Lower lobe of right lung (tissue), 2 donors: ENCODE data around the gene NUTF2. TPM values are rescaled to one million over a fixed set of nuclear protein-coding genes. Genes with fewer than 3 reads are reported as not detected.

ENCODE experiments used
- ATAC-seq, 2 donors: fragments of 200-7000 bp; cut with Tn5 transposase; one replicate each; pipeline ENCODE4 v1.9.1; 2020 to 2022; ENCODE audit warnings: mild to moderate bottlenecking in 2 of 2, moderate library complexity in 2 of 2
- DNase-seq: peaks from one replicate; pipeline ENCODE4 v3.0.0-alpha.2; 2020
- H3K27ac ChIP-seq: fragments of 200-600 bp; one replicate; pipeline ENCODE4 v1.8.0; 2022
- H3K27me3 ChIP-seq: fragments of 200-600 bp; one replicate; pipeline ENCODE4 v1.8.0; 2022; ENCODE audit warnings: low read depth
- H3K36me3 ChIP-seq: fragments of 200-600 bp; one replicate; pipeline ENCODE4 v1.8.0; 2022; ENCODE audit warnings: mild to moderate bottlenecking
- H3K4me1 ChIP-seq: fragments of 200-600 bp; one replicate; pipeline ENCODE4 v1.8.0; 2022
- H3K4me3 ChIP-seq: fragments of 200-600 bp; one replicate; pipeline ENCODE4 v1.8.0; 2022; ENCODE audit warnings: mild to moderate bottlenecking
- H3K9me3 ChIP-seq: fragments of 200-600 bp; one replicate; pipeline ENCODE4 v1.8.0; 2022
- CTCF ChIP-seq: fragments of 200-600 bp; IDR thresholded peaks from one replicate; pipeline ENCODE4 v1.8.0; 2022; ENCODE audit warnings: antibody characterized with exemption, mild to moderate bottlenecking
- intact Hi-C: fragments of 100-400 bp; cut with DNase I; formaldehyde crosslinking; loops from one replicate; pipeline ENCODE4 v1.11.0; 2022
- total RNA-seq: library from RNA; stranded (reverse); fragmentation: NEBNext Ultra II Directional; extraction: Animal tissue kit (Norgen Biotek cat#: 25700); gene quantifications from one replicate; pipeline ENCODE4 v1.2.1, GENCODE V29; 2021
- donor health status: DM: no; HTN: yes; CAD: no; lungs with severe emphysema.

Gene NUTF2
- total RNA-seq, 1 donor from 2014 or later: 55.8 TPM

- H3K27me3 ChIP-seq: no peaks in the 10 kb centered on the region
- no peak overlapping the region for H3K27ac ChIP-seq
- H3K36me3 ChIP-seq: peaks cover 69% of the 10 kb centered on the region
- intact Hi-C loops: no loop called here
- no peak overlapping the region for H3K4me3 ChIP-seq
- no peaks in the 10 kb centered on the region for H3K9me3 ChIP-seq
- ATAC-seq: no peak
- DNase-seq: no peak
- peaks cover 19% of the 10 kb centered on the region for H3K4me1 ChIP-seq
- TF ChIP-seq CTCF: no peak
These were observed 22.9 kb downstream of the NUTF2 start for GRCh38 chr16:67869653-67870052.

GRCh38 chr16:67871256-67871655, 24.5 kb downstream of the NUTF2 start:
- peaks cover 63% of the 10 kb centered on the region for H3K36me3 ChIP-seq
- no peak overlapping the region for H3K27ac ChIP-seq
- no peak for TF ChIP-seq CTCF
- DNase-seq (no peak), ATAC-seq (no peak)
- no peaks in the 10 kb centered on the region for H3K27me3 ChIP-seq
- intact Hi-C loops: no loop called here
- no peaks in the 10 kb centered on the region for H3K9me3 ChIP-seq
- no peak overlapping the region for H3K4me3 ChIP-seq
- H3K4me1 ChIP-seq: peaks cover 30% of the 10 kb centered on the region

- Histone ChIP-seq H3K9me3 (no peaks in the 10 kb centered on the region), H3K36me3 (peaks cover 63% of the 10 kb centered on the region), H3K27me3 (no peaks in the 10 kb centered on the region), H3K27ac (peak overlapping the region; percentile 90), H3K4me1 (peaks cover 30% of the 10 kb centered on the region), H3K4me3 (peak overlapping the region; percentile 99)
- no peak for TF ChIP-seq CTCF
- intact Hi-C loops: no loop called here
- ATAC-seq (no peak), DNase-seq (no peak)
These were observed 25.4 kb downstream of the NUTF2 start for GRCh38 chr16:67872131-67872630.

GRCh38 chr16:67872631-67873434, 26.1 kb downstream of the NUTF2 start, which contains the start of gene EDC4:
Gene EDC4 (plus strand): TSS chr16:67873052. CDS start chr16:67873262, 210 bp downstream.
- Histone ChIP-seq H3K4me1 (peaks cover 30% of the 10 kb centered on the region), H3K4me3 (peak within 1 kb of the TSS; percentile 99), H3K27ac (peak within 1 kb of the TSS; percentile 90), H3K27me3 (no peaks in the 10 kb centered on the region), H3K36me3 (peaks cover 63% of the 10 kb centered on the region), H3K9me3 (no peaks in the 10 kb centered on the region)
- DNase-seq (peak; percentile 91), ATAC-seq (peak; percentile 94 to 95)
- TF ChIP-seq CTCF: no peak
- intact Hi-C loops: no loop called here

GRCh38 chr16:67873435-67874370, 27.0 kb downstream of the NUTF2 start:
- H3K4me1 ChIP-seq: peaks cover 30% of the 10 kb centered on the region
- DNase-seq: no peak
- H3K27me3 ChIP-seq: no peaks in the 10 kb centered on the region
- no peaks in the 10 kb centered on the region for H3K9me3 ChIP-seq
- peaks cover 63% of the 10 kb centered on the region for H3K36me3 ChIP-seq
- peak overlapping the region; percentile 90 for H3K27ac ChIP-seq
- peak; percentile 10 to 32 for ATAC-seq
- H3K4me3 ChIP-seq: peak overlapping the region; percentile 99
- no peak for TF ChIP-seq CTCF
- intact Hi-C loops: no loop called here
